ENCODE measurements around the gene SLC35F1. TPM values are rescaled to one million over a fixed set of nuclear protein-coding genes. Genes with fewer than 3 reads are reported as not detected.
"Not testable (repeated sequence)": the region's sequence is repeated elsewhere in the genome, so short reads cannot be mapped to it uniquely, and the experiment has no call there.

Gene SLC35F1
- total and polyA plus RNA-seq, 2 donors, result 0.14 TPM

- Histone ChIP-seq H3K4me1 (ENCODE audit: control insufficient read depth in 2 of 2, insufficient read depth in 2 of 2, low read length in 2 of 2) (no peaks in the 10 kb centered on the region), H3K4me3 (ENCODE audit: low read length in 2 of 2) (no peak overlapping the region), H3K9me3 (ENCODE audit: control insufficient read depth in 2 of 2, insufficient read depth in 1 of 2, low read length in 1 of 2) (peaks cover 0 to 1% of the 10 kb centered on the region in 2 donors), H3K36me3 (ENCODE audit: control insufficient read depth in 2 of 2, insufficient read depth in 2 of 2, low read length in 1 of 2) (no peaks in the 10 kb centered on the region), H3K27ac (ENCODE audit: low read depth in 1 of 2, low read length in 1 of 2) (no peak overlapping the region), H3K27me3 (ENCODE audit: control insufficient read depth in 2 of 2, insufficient read depth in 1 of 2, low read length in 1 of 2) (no peaks in the 10 kb centered on the region)
- WGBS, result 45% methylated on average over 1 of the region's 1 CpG
- DNase-seq (ENCODE audit: low read depth in 6 of 9, low spot score in 9 of 9), result no peak
Measured at GRCh38 chr6:117992856-117993255, 85.8 kb downstream of the SLC35F1 start.

GRCh38 chr6:118012944-118013343 lies 105.9 kb downstream of the SLC35F1 start:
- no peak overlapping the region for H3K27ac ChIP-seq (ENCODE audit: low read depth in 1 of 2, low read length in 1 of 2)

GRCh38 chr6:118016532-118016931 lies 109.5 kb downstream of the SLC35F1 start:
- Histone ChIP-seq H3K27me3 (ENCODE audit: control insufficient read depth in 2 of 2, insufficient read depth in 1 of 2, low read length in 1 of 2) (no peaks in the 10 kb centered on the region), H3K9me3 (ENCODE audit: control insufficient read depth in 2 of 2, insufficient read depth in 1 of 2, low read length in 1 of 2) (no peaks in the 10 kb centered on the region), H3K36me3 (ENCODE audit: control insufficient read depth in 2 of 2, insufficient read depth in 2 of 2, low read length in 1 of 2) (no peaks in the 10 kb centered on the region), H3K4me1 (ENCODE audit: control insufficient read depth in 2 of 2, insufficient read depth in 2 of 2, low read length in 2 of 2) (no peaks in the 10 kb centered on the region), H3K4me3 (ENCODE audit: low read length in 2 of 2) (no peak overlapping the region), H3K27ac (ENCODE audit: low read depth in 1 of 2, low read length in 1 of 2) (no peak overlapping the region)
- DNase-seq (ENCODE audit: low read depth in 6 of 9, low spot score in 9 of 9), result no peak
- 96% methylated on average over 2 of the region's 2 CpGs for WGBS

More at GRCh38 chr6:118012944-118013343, 105.9 kb downstream of the SLC35F1 start:
- H3K27me3 ChIP-seq (ENCODE audit: control insufficient read depth in 2 of 2, insufficient read depth in 1 of 2, low read length in 1 of 2), result no peaks in the 10 kb centered on the region
- 74% methylated on average over 5 of the region's 5 CpGs for WGBS
- no peaks in the 10 kb centered on the region for H3K9me3 ChIP-seq (ENCODE audit: control insufficient read depth in 2 of 2, insufficient read depth in 1 of 2, low read length in 1 of 2)
- H3K4me1 ChIP-seq (ENCODE audit: control insufficient read depth in 2 of 2, insufficient read depth in 2 of 2, low read length in 2 of 2), result no peaks in the 10 kb centered on the region
- no peaks in the 10 kb centered on the region for H3K36me3 ChIP-seq (ENCODE audit: control insufficient read depth in 2 of 2, insufficient read depth in 2 of 2, low read length in 1 of 2)
- H3K4me3 ChIP-seq (ENCODE audit: low read length in 2 of 2), result no peak overlapping the region
- DNase-seq (ENCODE audit: low read depth in 6 of 9, low spot score in 9 of 9), result no peak

GRCh38 chr6:118017301-118017848 lies 110.3 kb downstream of the SLC35F1 start:
- Histone ChIP-seq H3K36me3 (ENCODE audit: control insufficient read depth in 2 of 2, insufficient read depth in 2 of 2, low read length in 1 of 2) (no peaks in the 10 kb centered on the region), H3K27me3 (ENCODE audit: control insufficient read depth in 2 of 2, insufficient read depth in 1 of 2, low read length in 1 of 2) (no peaks in the 10 kb centered on the region), H3K27ac (ENCODE audit: low read depth in 1 of 2, low read length in 1 of 2) (no peak overlapping the region), H3K4me3 (ENCODE audit: low read length in 2 of 2) (no peak overlapping the region), H3K4me1 (ENCODE audit: control insufficient read depth in 2 of 2, insufficient read depth in 2 of 2, low read length in 2 of 2) (no peaks in the 10 kb centered on the region), H3K9me3 (ENCODE audit: control insufficient read depth in 2 of 2, insufficient read depth in 1 of 2, low read length in 1 of 2) (no peaks in the 10 kb centered on the region)
- 43% methylated on average over 2 of the region's 2 CpGs for WGBS
- no peak for DNase-seq (ENCODE audit: low read depth in 6 of 9, low spot score in 9 of 9)

GRCh38 chr6:118023771-118024170 lies 116.7 kb downstream of the SLC35F1 start:
- WGBS, result 95% methylated on average over 3 of the region's 3 CpGs
- H3K4me1 ChIP-seq (ENCODE audit: control insufficient read depth in 2 of 2, insufficient read depth in 2 of 2, low read length in 2 of 2), result no peaks in the 10 kb centered on the region
- H3K4me3 ChIP-seq (ENCODE audit: low read length in 2 of 2), result no peak overlapping the region
- no peak overlapping the region for H3K27ac ChIP-seq (ENCODE audit: low read depth in 1 of 2, low read length in 1 of 2)
- H3K9me3 ChIP-seq (ENCODE audit: control insufficient read depth in 2 of 2, insufficient read depth in 1 of 2, low read length in 1 of 2), result no peaks in the 10 kb centered on the region
- no peak for DNase-seq (ENCODE audit: low read depth in 6 of 9, low spot score in 9 of 9)
- no peaks in the 10 kb centered on the region for H3K36me3 ChIP-seq (ENCODE audit: control insufficient read depth in 2 of 2, insufficient read depth in 2 of 2, low read length in 1 of 2)
- no peaks in the 10 kb centered on the region for H3K27me3 ChIP-seq (ENCODE audit: control insufficient read depth in 2 of 2, insufficient read depth in 1 of 2, low read length in 1 of 2)

- DNase-seq (ENCODE audit: low read depth in 6 of 9, low spot score in 9 of 9), result no peak
- 94% methylated on average over 4 of the region's 4 CpGs for WGBS
- H3K4me1 ChIP-seq (ENCODE audit: control insufficient read depth in 2 of 2, insufficient read depth in 2 of 2, low read length in 2 of 2), result no peaks in the 10 kb centered on the region
- H3K9me3 ChIP-seq (ENCODE audit: control insufficient read depth in 2 of 2, insufficient read depth in 1 of 2, low read length in 1 of 2), result no peaks in the 10 kb centered on the region
- no peaks in the 10 kb centered on the region for H3K27me3 ChIP-seq (ENCODE audit: control insufficient read depth in 2 of 2, insufficient read depth in 1 of 2, low read length in 1 of 2)
- no peak overlapping the region for H3K27ac ChIP-seq (ENCODE audit: low read depth in 1 of 2, low read length in 1 of 2)
- H3K4me3 ChIP-seq (ENCODE audit: low read length in 2 of 2), result no peak overlapping the region
- no peaks in the 10 kb centered on the region for H3K36me3 ChIP-seq (ENCODE audit: control insufficient read depth in 2 of 2, insufficient read depth in 2 of 2, low read length in 1 of 2)
Measured at GRCh38 chr6:118029967-118030366, 122.9 kb downstream of the SLC35F1 start.

- H3K9me3 ChIP-seq (ENCODE audit: control insufficient read depth in 2 of 2, insufficient read depth in 1 of 2, low read length in 1 of 2); H3K4me3 ChIP-seq (ENCODE audit: low read length in 2 of 2); H3K27me3 ChIP-seq (ENCODE audit: control insufficient read depth in 2 of 2, insufficient read depth in 1 of 2, low read length in 1 of 2); H3K36me3 ChIP-seq (ENCODE audit: control insufficient read depth in 2 of 2, insufficient read depth in 2 of 2, low read length in 1 of 2); H3K4me1 ChIP-seq (ENCODE audit: control insufficient read depth in 2 of 2, insufficient read depth in 2 of 2, low read length in 2 of 2); DNase-seq (ENCODE audit: low read depth in 6 of 9, low spot score in 9 of 9); H3K27ac ChIP-seq (ENCODE audit: low read depth in 1 of 2, low read length in 1 of 2): not testable (repeated sequence)
- 94% methylated on average over 3 of the region's 3 CpGs for WGBS
Measured at GRCh38 chr6:118037479-118037878, 130.4 kb downstream of the SLC35F1 start.

GRCh38 chr6:118042855-118043254 lies 135.8 kb downstream of the SLC35F1 start:
- WGBS, result 94% methylated on average over 4 of the region's 4 CpGs
- Histone ChIP-seq H3K4me3 (ENCODE audit: low read length in 2 of 2) (no peak overlapping the region), H3K9me3 (ENCODE audit: control insufficient read depth in 2 of 2, insufficient read depth in 1 of 2, low read length in 1 of 2) (no peaks in the 10 kb centered on the region), H3K27ac (ENCODE audit: low read depth in 1 of 2, low read length in 1 of 2) (no peak overlapping the region), H3K36me3 (ENCODE audit: control insufficient read depth in 2 of 2, insufficient read depth in 2 of 2, low read length in 1 of 2) (no peaks in the 10 kb centered on the region), H3K4me1 (ENCODE audit: control insufficient read depth in 2 of 2, insufficient read depth in 2 of 2, low read length in 2 of 2) (no peaks in the 10 kb centered on the region), H3K27me3 (ENCODE audit: control insufficient read depth in 2 of 2, insufficient read depth in 1 of 2, low read length in 1 of 2) (no peaks in the 10 kb centered on the region)
- DNase-seq (ENCODE audit: low read depth in 6 of 9, low spot score in 9 of 9), result no peak

GRCh38 chr6:118044275-118044674 lies 137.2 kb downstream of the SLC35F1 start:
- WGBS, result 7% methylated on average over 2 of the region's 2 CpGs
- Histone ChIP-seq H3K36me3 (ENCODE audit: control insufficient read depth in 2 of 2, insufficient read depth in 2 of 2, low read length in 1 of 2) (no peaks in the 10 kb centered on the region), H3K27ac (ENCODE audit: low read depth in 1 of 2, low read length in 1 of 2) (no peak overlapping the region), H3K9me3 (ENCODE audit: control insufficient read depth in 2 of 2, insufficient read depth in 1 of 2, low read length in 1 of 2) (no peaks in the 10 kb centered on the region), H3K4me1 (ENCODE audit: control insufficient read depth in 2 of 2, insufficient read depth in 2 of 2, low read length in 2 of 2) (no peaks in the 10 kb centered on the region), H3K27me3 (ENCODE audit: control insufficient read depth in 2 of 2, insufficient read depth in 1 of 2, low read length in 1 of 2) (no peaks in the 10 kb centered on the region), H3K4me3 (ENCODE audit: low read length in 2 of 2) (no peak overlapping the region)
- no peak for DNase-seq (ENCODE audit: low read depth in 6 of 9, low spot score in 9 of 9)

GRCh38 chr6:118054082-118054481 lies 147.0 kb downstream of the SLC35F1 start:
- Histone ChIP-seq H3K36me3 (ENCODE audit: control insufficient read depth in 2 of 2, insufficient read depth in 2 of 2, low read length in 1 of 2) (no peaks in the 10 kb centered on the region), H3K4me3 (ENCODE audit: low read length in 2 of 2) (no peak overlapping the region), H3K9me3 (ENCODE audit: control insufficient read depth in 2 of 2, insufficient read depth in 1 of 2, low read length in 1 of 2) (no peaks in the 10 kb centered on the region), H3K27me3 (ENCODE audit: control insufficient read depth in 2 of 2, insufficient read depth in 1 of 2, low read length in 1 of 2) (no peaks in the 10 kb centered on the region), H3K4me1 (ENCODE audit: control insufficient read depth in 2 of 2, insufficient read depth in 2 of 2, low read length in 2 of 2) (no peaks in the 10 kb centered on the region), H3K27ac (ENCODE audit: low read depth in 1 of 2, low read length in 1 of 2) (no peak overlapping the region)
- WGBS, result 92% methylated on average over 1 of the region's 1 CpG
- DNase-seq (ENCODE audit: low read depth in 6 of 9, low spot score in 9 of 9), result no peak

All from thymus (tissue), 11 donors.